GM21723 (cell line): ENCODE data around the gene LRRFIP1.

ENCODE experiments used
- ATAC-seq: cut with Tn5 transposase; IDR thresholded peaks from one replicate; pipeline ENCODE4 v1.9.1; 2021; ENCODE audit warnings: mild to moderate bottlenecking, moderate library complexity; ENCODE audit not compliant: unreplicated experiment

LRRFIP1 gene

GRCh38 chr2:237721458-237721857 lies 94.1 kb downstream of the LRRFIP1 start:
- no peak for ATAC-seq

- ATAC-seq = no peak
These were observed 95.2 kb downstream of the LRRFIP1 start for GRCh38 chr2:237722616-237723015.

GRCh38 chr2:237723023-237723422 lies 95.6 kb downstream of the LRRFIP1 start:
- no peak for ATAC-seq

- ATAC-seq = no peak
These were observed 96.2 kb downstream of the LRRFIP1 start for GRCh38 chr2:237723602-237724001.

GRCh38 chr2:237724811-237725478 lies 97.6 kb downstream of the LRRFIP1 start:
- ATAC-seq = no peak

- no peak for ATAC-seq
These were observed 98.3 kb downstream of the LRRFIP1 start for GRCh38 chr2:237725661-237726060.

- no peak for ATAC-seq
These were observed 99.0 kb downstream of the LRRFIP1 start for GRCh38 chr2:237726401-237726830.

- ATAC-seq = no peak
These were observed 100.0 kb downstream of the LRRFIP1 start for GRCh38 chr2:237727363-237727762.

- ATAC-seq = no peak
These were observed 102.5 kb downstream of the LRRFIP1 start for GRCh38 chr2:237729681-237730475.

- no peak for ATAC-seq
These were observed 104.3 kb downstream of the LRRFIP1 start for GRCh38 chr2:237731663-237732062.

- no peak for ATAC-seq
These were observed 104.7 kb downstream of the LRRFIP1 start for GRCh38 chr2:237732070-237732469.

- ATAC-seq = no peak
These were observed 105.5 kb downstream of the LRRFIP1 start for GRCh38 chr2:237732790-237733381.

GRCh38 chr2:237733677-237734300 lies 106.4 kb downstream of the LRRFIP1 start:
- no peak for ATAC-seq

- no peak for ATAC-seq
These were observed 107.7 kb downstream of the LRRFIP1 start for GRCh38 chr2:237734905-237735623.

GRCh38 chr2:237735798-237736197 lies 108.4 kb downstream of the LRRFIP1 start:
- no peak for ATAC-seq

GRCh38 chr2:237736783-237737182 lies 109.4 kb downstream of the LRRFIP1 start:
- ATAC-seq = no peak

- ATAC-seq = no peak
These were observed 109.9 kb downstream of the LRRFIP1 start for GRCh38 chr2:237737196-237737865.

GRCh38 chr2:237738255-237738654 lies 110.9 kb downstream of the LRRFIP1 start:
- ATAC-seq = no peak

GRCh38 chr2:237739101-237739500 lies 111.7 kb downstream of the LRRFIP1 start:
- ATAC-seq = no peak

GRCh38 chr2:237742191-237742590 lies 114.8 kb downstream of the LRRFIP1 start:
- ATAC-seq = no peak
